ENCODE data around the gene CAMSAP2.

Gene CAMSAP2

GRCh38 chr1:200867018-200867811 lies 128.5 kb downstream of the CAMSAP2 start:
- H3K4me3 ChIP-seq (ENCODE audit: low read depth, low read length) = no peak overlapping the region
- CTCF ChIA-PET = interaction anchor here (1.7 kb wide), 1 partner anchor 10 kb away, joined by 5 read pairs; no protein-coding TSS in a partner anchor
- DNase-seq (ENCODE audit: low read depth, low spot score) = no peak
- TF ChIP-seq CTCF (IDR thresholded peaks at IDR 0.05; ENCODE audit: insufficient read depth, low read length, missing control alignments) = no peak
- POLR2A ChIA-PET = no interaction called here

DNA sequence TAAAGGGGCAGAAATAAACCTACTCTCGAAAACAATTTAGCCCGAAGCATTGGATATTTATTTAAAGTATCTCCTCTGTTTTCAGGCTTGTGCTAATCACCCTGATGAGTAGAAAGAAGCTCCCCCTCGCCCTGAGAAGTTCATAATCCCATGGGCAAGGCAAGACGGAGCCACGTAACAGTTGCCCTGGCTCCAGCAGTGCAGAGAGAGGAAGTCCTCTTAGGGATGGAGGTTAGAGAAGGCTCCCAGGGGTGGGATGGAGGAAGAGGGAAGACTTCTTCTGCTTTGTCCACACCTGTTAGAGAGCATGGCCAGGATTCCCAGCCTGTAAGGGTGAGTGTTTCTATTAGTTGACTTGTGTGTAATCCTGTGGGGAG lies 130.7 kb downstream of the CAMSAP2 start:
- CTCF ChIA-PET = interaction anchor here (1.0 kb wide), 1 partner anchor 10 kb away, joined by 5 read pairs; no protein-coding TSS in a partner anchor
- no peak for DNase-seq (ENCODE audit: low read depth, low spot score)
- TF ChIP-seq CTCF (IDR thresholded peaks at IDR 0.05; ENCODE audit: insufficient read depth, low read length, missing control alignments) = no peak
- POLR2A ChIA-PET = no interaction called here
- H3K4me3 ChIP-seq (ENCODE audit: low read depth, low read length) = no peak overlapping the region

DNA sequence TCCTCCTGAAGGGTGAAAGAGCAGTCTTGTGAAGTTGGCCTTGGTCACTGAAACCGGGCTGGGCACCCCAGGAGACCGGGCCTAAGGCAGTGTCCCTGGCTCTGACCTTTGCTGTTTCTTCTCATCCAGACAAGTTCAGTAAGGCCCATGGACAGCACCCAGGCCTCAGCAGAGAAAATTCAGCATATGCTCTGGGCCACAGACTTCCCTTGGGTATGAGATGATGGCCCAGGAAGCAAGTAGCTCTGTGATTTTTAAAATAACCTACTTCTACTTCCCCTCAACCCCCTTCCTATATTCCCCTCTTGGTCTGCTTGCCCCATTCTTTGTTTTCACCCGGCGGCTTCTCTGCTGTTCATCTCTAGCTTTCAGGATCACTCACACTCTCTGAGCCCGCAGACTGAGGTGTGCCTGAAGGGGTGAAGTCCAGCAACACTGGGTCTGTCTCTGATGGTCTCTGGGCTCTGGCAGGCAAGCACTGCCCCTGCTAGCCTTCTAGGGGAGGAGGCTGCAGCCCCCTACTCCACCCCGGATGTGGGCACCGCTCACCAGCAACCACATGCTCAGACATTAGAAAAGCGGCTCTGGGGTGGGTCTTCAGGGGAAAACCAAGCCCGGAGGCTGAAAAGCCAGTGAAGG lies 131.2 kb downstream of the CAMSAP2 start:
- TF ChIP-seq CTCF (IDR thresholded peaks at IDR 0.05; ENCODE audit: insufficient read depth, low read length, missing control alignments) = no peak
- ChIA-PET POLR2A (no interaction called here), CTCF (interaction anchor here (1.0 kb wide), 1 partner anchor 10 kb away, joined by 5 read pairs; no protein-coding TSS in a partner anchor)
- H3K4me3 ChIP-seq (ENCODE audit: low read depth, low read length) = no peak overlapping the region
- DNase-seq (ENCODE audit: low read depth, low spot score) = no peak

DNA sequence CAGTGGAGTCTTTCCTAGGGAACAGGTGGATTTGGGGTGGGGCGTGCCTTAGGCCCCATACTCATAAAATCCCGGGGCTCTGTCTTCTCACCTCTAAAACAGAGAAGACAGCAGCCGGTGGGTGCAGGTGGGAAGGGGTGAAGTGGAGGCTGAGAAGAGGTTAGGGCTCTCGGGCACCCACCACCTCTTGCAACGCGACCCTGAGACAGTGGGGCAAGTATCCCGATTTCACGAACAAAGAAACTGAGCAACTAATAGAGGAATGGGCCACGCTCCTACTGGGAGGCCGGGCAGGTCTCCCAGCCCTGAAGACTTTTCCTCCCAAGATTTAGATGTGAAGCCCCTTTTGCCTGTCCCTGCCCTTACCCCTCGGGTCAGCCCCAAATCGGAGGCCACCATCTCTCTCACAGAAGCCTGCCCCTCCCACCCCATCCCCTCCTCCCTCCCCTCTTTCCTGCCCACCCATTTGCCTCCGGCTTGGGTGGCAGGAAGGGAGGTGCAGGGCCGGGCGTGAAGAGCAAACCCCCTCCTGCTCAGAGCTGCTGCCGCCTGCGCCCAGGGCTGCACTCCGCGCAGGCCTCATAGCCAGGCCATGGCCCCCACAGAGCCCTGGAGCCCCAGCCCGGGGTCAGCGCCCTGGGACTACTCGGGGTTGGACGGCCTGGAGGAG lies 133.9 kb downstream of the CAMSAP2 start, which contains the start of gene GPR25:
Gene GPR25 (plus strand): TSS at position 536 of the 670 bp plus-strand sequence. CDS start 57 bp downstream, at position 593.
- ChIA-PET CTCF (no interaction called here), POLR2A (no interaction called here)

GRCh38 chr1:200873116-200873670 lies 134.5 kb downstream of the CAMSAP2 start:
- DNase-seq (ENCODE audit: low read depth, low spot score) = no peak
- no peak for TF ChIP-seq CTCF (IDR thresholded peaks at IDR 0.05; ENCODE audit: insufficient read depth, low read length, missing control alignments)
- peak overlapping the region; percentile 27 for H3K4me3 ChIP-seq (ENCODE audit: low read depth, low read length)
- POLR2A ChIA-PET = interaction anchor here (0.6 kb wide), 1 partner anchor 245 kb away, joined by 4 read pairs; no protein-coding TSS in a partner anchor
- CTCF ChIA-PET = no interaction called here

More for the DNA sequence above, 133.9 kb downstream of the CAMSAP2 start, which contains the start of gene GPR25:
- H3K4me3 ChIP-seq (ENCODE audit: low read depth, low read length) = peak within 1 kb of the TSS; percentile 27
- no peak for DNase-seq (ENCODE audit: low read depth, low spot score)
- no peak for TF ChIP-seq CTCF (IDR thresholded peaks at IDR 0.05; ENCODE audit: insufficient read depth, low read length, missing control alignments)

Measured in AG04449 (cell line).